GM19238 (cell line): ENCODE measurements around the gene IL20RB.

Experiments used
- DNase-seq: peaks from one replicate; pipeline ENCODE4 v3.0.0; 2011; ENCODE audit warnings: low spot score; ENCODE audit not compliant: insufficient read length

The IL20RB gene, protein sequence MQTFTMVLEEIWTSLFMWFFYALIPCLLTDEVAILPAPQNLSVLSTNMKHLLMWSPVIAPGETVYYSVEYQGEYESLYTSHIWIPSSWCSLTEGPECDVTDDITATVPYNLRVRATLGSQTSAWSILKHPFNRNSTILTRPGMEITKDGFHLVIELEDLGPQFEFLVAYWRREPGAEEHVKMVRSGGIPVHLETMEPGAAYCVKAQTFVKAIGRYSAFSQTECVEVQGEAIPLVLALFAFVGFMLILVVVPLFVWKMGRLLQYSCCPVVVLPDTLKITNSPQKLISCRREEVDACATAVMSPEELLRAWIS

GRCh38 chr3:136957751-136958288 is at the start of gene IL20RB:
TSS of gene IL20RB (plus strand) at chr3:136957983. CDS start at chr3:136958114, 131 bp downstream.
- DNase-seq, result no peak

DNA sequence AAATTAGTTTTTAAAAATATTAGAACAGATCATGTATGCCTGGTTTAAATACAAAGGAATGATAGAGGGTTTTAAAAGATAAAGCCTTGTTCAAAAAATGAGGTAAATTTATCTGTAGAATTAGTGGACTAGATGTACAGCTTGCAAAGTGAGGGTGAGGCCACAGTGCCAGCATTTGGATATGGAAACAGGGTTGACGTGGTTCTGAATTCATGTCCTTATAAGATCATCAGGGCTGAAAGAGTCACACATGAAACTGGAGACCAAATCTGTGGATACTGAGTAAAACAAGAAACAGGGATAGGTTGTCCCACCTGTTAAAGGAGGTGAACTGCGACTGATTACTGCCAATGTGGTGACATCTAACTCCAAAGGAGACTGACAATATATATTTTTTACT is 49.5 kb upstream of the IL20RB start:
- no peak for DNase-seq

GRCh38 chr3:136909187-136909586 is 48.6 kb upstream of the IL20RB start:
- no peak for DNase-seq

GRCh38 chr3:136910697-136911096 is 47.1 kb upstream of the IL20RB start:
- no peak for DNase-seq

DNA sequence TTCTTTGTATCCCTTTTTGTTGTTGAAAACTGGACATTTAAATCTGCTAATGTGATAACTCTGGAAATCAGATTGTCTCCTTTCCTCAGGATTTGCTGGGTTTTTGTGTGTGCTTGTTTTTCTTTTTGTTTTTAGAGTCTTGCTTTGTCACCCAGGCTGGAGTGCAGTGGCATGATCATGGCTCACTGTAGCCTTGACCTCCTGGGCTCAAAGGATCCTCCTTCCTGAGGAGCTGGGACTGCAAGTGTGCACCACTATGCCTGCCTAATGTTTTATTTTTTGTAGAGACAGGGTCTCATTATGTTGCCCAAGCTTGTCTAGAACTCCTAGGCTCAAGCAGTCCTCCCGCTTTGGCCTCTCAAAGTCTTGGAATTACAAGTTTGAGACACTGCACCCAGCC is 44.6 kb upstream of the IL20RB start:
- no peak for DNase-seq

DNA sequence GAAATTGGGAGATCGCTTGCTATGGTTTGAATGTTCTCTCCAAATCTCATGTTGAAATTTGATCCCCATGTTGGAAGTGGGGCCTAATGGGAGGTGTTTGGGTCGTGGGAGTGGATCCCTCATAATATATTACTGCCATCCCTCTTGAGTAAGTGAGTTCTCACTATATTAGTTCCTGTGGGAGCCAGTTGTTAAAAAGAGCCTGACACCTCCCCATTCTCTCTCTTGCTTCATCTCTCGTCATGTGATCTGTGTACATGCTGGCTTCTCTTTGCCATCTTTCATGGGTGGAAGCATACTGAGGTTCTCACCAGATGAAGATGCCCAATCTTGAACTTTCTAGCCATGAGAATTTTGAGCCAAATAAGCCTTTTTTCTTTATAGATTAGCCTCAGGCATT is 43.0 kb upstream of the IL20RB start:
- no peak for DNase-seq

GRCh38 chr3:136916223-136916622 is 41.6 kb upstream of the IL20RB start:
- no peak for DNase-seq

DNA sequence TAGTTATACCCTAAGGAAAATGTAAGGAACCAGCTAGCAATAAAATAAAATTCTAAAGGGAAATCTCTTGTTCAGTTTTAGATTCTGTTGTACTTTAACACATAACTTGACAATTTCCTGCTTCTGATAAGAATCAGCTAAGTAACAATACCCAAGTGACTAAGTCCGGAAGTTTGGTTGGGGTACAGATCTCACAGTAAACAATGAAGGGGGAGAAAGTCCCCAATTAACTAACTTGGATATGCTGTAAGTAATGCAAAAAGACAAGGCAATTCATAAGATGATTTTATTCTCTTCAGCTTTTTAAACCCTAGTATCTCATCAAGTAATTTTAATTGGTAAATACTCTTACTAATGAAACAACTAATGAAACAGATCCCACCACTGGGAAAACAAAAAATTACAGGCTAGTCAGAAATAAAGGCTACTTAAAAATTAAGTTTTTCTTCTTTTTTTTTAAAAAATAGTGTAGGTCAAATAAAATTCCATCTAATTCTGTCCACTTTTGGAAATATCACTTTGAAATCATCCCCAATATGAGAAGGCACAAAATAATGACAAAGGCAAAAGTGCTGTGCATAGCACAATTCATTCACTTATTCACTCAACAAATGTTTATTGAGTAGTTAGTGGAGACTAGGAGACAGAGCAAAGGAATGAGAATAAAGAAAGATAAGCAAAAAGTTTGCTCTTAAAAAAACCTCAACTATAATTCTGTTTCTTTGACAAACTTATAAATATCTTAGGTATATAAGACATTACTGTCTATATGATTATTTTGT is 37.8 kb upstream of the IL20RB start:
- DNase-seq, result peak; percentile 19

DNA sequence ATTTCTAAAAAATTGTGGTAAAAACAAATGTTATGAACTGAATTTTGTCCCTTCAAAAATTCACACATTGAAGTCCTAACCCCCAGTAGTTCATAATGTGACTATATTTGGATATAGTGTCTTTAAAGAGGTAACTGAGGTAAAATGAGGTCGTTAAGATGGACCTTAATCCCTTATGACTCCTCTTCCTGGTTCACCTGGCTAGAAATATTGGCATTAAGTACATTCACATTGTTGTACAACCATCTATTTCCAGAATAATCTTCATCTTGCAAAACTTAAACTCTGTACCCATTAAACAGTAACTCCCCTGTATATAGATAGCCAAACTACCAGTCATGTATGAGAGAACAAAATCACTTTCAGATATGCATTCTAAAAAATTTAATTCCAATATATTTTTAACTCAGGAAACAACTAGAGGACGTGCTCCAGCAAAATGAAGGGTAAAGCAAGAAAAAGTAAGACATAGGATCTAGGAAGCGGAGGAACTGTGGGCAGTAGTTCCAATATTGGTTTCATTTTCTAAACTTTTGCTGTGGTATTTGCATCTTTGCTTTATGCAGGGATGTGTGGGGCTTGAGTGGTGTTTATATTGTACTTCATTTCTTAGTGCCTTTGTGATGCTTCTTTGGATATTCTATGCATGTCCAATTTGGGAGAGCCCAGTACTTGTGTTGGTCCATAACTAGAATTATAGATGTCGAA is 36.7 kb upstream of the IL20RB start:
- DNase-seq, result no peak

DNA sequence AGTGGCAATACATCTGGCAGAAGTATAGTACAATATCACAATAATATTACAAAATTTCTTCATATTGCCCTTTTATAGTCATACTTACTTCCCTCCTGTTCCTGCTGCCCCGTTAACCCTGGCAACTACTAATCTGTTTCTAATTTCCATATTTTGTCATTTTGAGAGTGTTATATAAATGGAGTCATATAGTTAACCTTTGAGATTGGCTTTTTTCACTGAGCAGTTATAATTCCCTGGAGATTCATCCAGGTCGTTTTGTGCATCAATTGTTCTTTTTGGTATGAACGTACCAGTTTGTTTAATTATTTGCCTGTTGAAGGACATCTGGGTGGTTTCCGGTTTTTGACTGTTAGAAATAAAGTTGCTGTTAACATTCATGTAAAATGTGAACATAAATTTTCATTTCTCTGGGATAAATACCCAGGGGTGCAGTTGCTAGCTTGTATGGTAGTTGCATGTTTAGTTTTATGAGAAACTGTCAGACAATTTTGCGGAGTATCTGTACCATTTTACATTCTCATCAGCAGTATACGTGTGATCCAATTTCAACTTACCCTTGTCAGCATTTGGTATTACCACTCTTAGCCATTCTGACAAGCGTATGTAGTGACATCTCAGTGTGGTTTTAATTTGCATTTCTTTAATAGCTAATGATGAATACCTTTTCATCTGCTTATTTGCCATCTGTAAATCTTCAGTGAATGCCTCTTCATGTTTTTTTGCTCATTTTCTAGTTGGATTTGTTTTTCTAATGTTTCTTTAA is 32.2 kb upstream of the IL20RB start:
- DNase-seq, result no peak

- DNase-seq, result no peak
These were observed 29.5 kb upstream of the IL20RB start for GRCh38 chr3:136928240-136928639.

GRCh38 chr3:136929977-136930670 is 27.7 kb upstream of the IL20RB start:
- DNase-seq, result no peak

DNA sequence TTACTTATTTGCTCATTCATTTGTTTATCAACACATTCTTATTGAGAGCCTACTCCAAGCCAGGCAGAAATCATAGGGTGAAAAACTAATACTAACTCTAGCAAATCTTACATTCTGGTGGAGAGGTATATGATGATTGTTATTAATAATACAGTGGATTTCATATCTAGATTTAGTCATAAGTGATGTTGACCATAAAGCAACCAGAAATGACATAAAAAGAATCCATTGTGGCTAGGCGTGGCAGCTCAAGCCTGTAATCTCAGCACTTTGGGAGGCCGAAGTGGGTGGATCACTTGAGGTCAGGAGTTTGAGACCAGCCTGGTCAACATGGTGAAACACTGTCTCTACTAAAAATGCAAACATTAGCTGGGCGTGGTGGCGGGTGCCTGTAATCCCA is 26.2 kb upstream of the IL20RB start:
- no peak for DNase-seq

GRCh38 chr3:136932523-136932922 is 25.3 kb upstream of the IL20RB start:
- DNase-seq, result no peak

- DNase-seq, result no peak
These were observed 24.6 kb upstream of the IL20RB start for GRCh38 chr3:136932978-136933772.

GRCh38 chr3:136937175-136937574 is 20.6 kb upstream of the IL20RB start:
- no peak for DNase-seq

- DNase-seq, result no peak
These were observed 19.9 kb upstream of the IL20RB start for GRCh38 chr3:136937851-136938250.

DNA sequence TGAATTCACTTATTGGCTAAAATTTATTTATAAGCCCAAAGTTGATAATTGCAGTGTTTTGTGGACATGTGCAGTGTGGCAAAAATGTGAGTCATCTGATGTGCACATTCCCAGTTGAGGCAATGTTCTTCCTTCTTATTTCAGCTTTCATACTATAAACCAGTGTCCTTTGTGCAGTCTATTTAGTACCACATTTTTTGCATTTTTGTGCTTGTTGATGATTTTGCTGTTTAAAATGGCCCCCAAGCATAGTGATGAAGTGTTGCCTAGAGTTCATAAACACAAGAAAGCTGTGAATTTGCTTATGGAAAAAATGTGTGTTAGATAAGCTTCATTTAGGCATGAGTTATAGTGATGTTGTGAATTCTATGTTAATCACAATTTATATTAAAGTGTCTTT is 19.4 kb upstream of the IL20RB start:
- DNase-seq, result no peak

- no peak for DNase-seq
These were observed 18.3 kb upstream of the IL20RB start for GRCh38 chr3:136939489-136939888.

- DNase-seq, result no peak
These were observed 15.0 kb upstream of the IL20RB start for GRCh38 chr3:136942803-136943202.
